GM23338 (cell line): Measurements from ENCODE around the gene SLC7A10. TPM values are rescaled to one million over a fixed set of nuclear protein-coding genes. Genes with fewer than 3 reads are reported as not detected.
"Not testable (repeated sequence)": the region's sequence is repeated elsewhere in the genome, so short reads cannot be mapped to it uniquely, and the experiment has no call there.

Source experiments
- ATAC-seq: fragments of 200-7000 bp; cut with Tn5 transposase; 3 replicates; pipeline ENCODE4 v1.9.1; 2020
- DNase-seq: peaks from one replicate; pipeline ENCODE4 v3.0.0-alpha.2; 2015; ENCODE audit warnings: low spot score
- H2AFZ ChIP-seq: fragments of 200-600 bp; sonication (generic); 2 replicates; pipeline ENCODE4 v1.8.0; 2016; ENCODE audit warnings: antibody characterized with exemption, mild to moderate bottlenecking, moderate library complexity
- H3F3A ChIP-seq: fragments of 200-600 bp; sonication (generic); replicated peaks from 2 replicates; pipeline ENCODE4 v1.8.0; 2017; ENCODE audit warnings: antibody characterized with exemption, mixed run types, low read depth
- H3K27ac ChIP-seq: fragments of 200-600 bp; sonication (generic); 2 replicates; pipeline ENCODE4 v1.6.1; 2016; ENCODE audit warnings: low read depth
- H3K27me3 ChIP-seq: fragments of 200-600 bp; sonication (generic); 2 replicates; pipeline ENCODE4 v1.8.0; 2016; ENCODE audit warnings: mild to moderate bottlenecking, mixed run types, moderate library complexity; ENCODE audit not compliant: insufficient read depth
- H3K36me3 ChIP-seq: fragments of 200-600 bp; sonication (generic); 2 replicates; pipeline ENCODE4 v1.8.0; 2016; ENCODE audit warnings: mild to moderate bottlenecking; ENCODE audit not compliant: insufficient read depth
- H3K4me1 ChIP-seq: fragments of 200-600 bp; sonication (generic); 2 replicates; pipeline ENCODE4 v1.8.0; 2016; ENCODE audit warnings: mild to moderate bottlenecking, moderate library complexity; ENCODE audit not compliant: insufficient read depth
- H3K4me2 ChIP-seq: fragments of 200-600 bp; sonication (generic); 2 replicates; pipeline ENCODE4 v1.7.1; 2017; ENCODE audit warnings: mixed run types
- H3K4me3 ChIP-seq: fragments of 200-600 bp; sonication (generic); 2 replicates; pipeline ENCODE4 v1.6.1; 2016; ENCODE audit warnings: mixed run types
- H3K79me2 ChIP-seq: fragments of 200-600 bp; sonication (generic); replicated peaks from 2 replicates; pipeline ENCODE4 v1.8.0; 2017; ENCODE audit warnings: mild to moderate bottlenecking; ENCODE audit not compliant: insufficient read depth
- H3K9me2 ChIP-seq: fragments of 200-600 bp; sonication (generic); 2 replicates; pipeline ENCODE4 v1.8.0; 2017; ENCODE audit not compliant: insufficient read depth
- H4K20me1 ChIP-seq: fragments of 200-600 bp; sonication (generic); replicated peaks from 2 replicates; pipeline ENCODE4 v1.8.0; 2017; ENCODE audit warnings: mild to moderate bottlenecking; ENCODE audit not compliant: insufficient read depth
- H3K27ac Mint-ChIP-seq: 2 replicates; pipeline ENCODE4 v1.8.0; 2020; ENCODE audit warnings: inconsistent platforms, mild to moderate bottlenecking, moderate library complexity, mixed read lengths
- H3K27me3 Mint-ChIP-seq: 3 replicates; pipeline ENCODE4 v1.8.0; 2022; ENCODE audit warnings: low read depth, mild to moderate bottlenecking, moderate library complexity, mixed read lengths, inconsistent platforms; ENCODE audit not compliant: insufficient read depth, poor library complexity
- H3K36me3 Mint-ChIP-seq: 3 replicates; pipeline ENCODE4 v1.8.0; 2021; ENCODE audit warnings: low read depth, mild to moderate bottlenecking, inconsistent platforms, moderate library complexity, mixed read lengths
- H3K4me1 Mint-ChIP-seq: 3 replicates; pipeline ENCODE4 v1.8.0; 2020; ENCODE audit warnings: mild to moderate bottlenecking, inconsistent platforms, mixed read lengths
- H3K4me3 Mint-ChIP-seq: 3 replicates; pipeline ENCODE4 v1.8.0; 2021; ENCODE audit warnings: moderate library complexity, mild to moderate bottlenecking, inconsistent platforms, mixed read lengths
- H3K9me3 Mint-ChIP-seq: 3 replicates; pipeline ENCODE4 v1.8.0; 2020; ENCODE audit warnings: moderate library complexity, mild to moderate bottlenecking, inconsistent platforms, mixed read lengths
- ETS1 ChIP-seq: IDR thresholded peaks from 2 replicates; pipeline ENCODE4 v1.6.1; 2016; ENCODE audit warnings: antibody characterized with exemption
- EZH2 ChIP-seq: fragments of 200-600 bp; sonication (generic); IDR thresholded peaks from one replicate; pipeline ENCODE4 v1.8.0; 2017; ENCODE audit warnings: antibody characterized with exemption, mild to moderate bottlenecking, low read depth; ENCODE audit not compliant: unreplicated experiment
- EZH2phosphoT487 ChIP-seq: fragments of 200-600 bp; sonication (generic); IDR thresholded peaks from one replicate; pipeline ENCODE4 v1.8.1; 2018; ENCODE audit warnings: antibody characterized with exemption; ENCODE audit not compliant: unreplicated experiment
- JUNB ChIP-seq: IDR thresholded peaks from one replicate; pipeline ENCODE4 v1.6.1; 2016; ENCODE audit warnings: antibody characterized with exemption; ENCODE audit not compliant: unreplicated experiment
- REST ChIP-seq: IDR thresholded peaks from one replicate; pipeline ENCODE4 v1.6.1; 2018; ENCODE audit warnings: antibody characterized with exemption; ENCODE audit not compliant: unreplicated experiment
- STAT1 ChIP-seq: IDR thresholded peaks from one replicate; pipeline ENCODE4 v1.6.1; 2016; ENCODE audit warnings: antibody characterized with exemption; ENCODE audit not compliant: unreplicated experiment
- ZNF114 ChIP-seq: fragments of 250-450 bp; sonication (Bioruptor Pico); IDR thresholded peaks from 2 replicates; pipeline ENCODE4 v1.5.0; 2020; ENCODE audit warnings: mild to moderate bottlenecking, moderate library complexity
- polyA plus RNA-seq: library from polyadenylated mRNA; unstranded; fragments of >200 nt; fragmentation: Nextera tagmentation; extraction: Ambion mirVana; gene quantifications from 2 replicates; pipeline ENCODE4 v1.2.1, GENCODE V29; 2016
- total RNA-seq: library from RNA; depleted of rRNA; stranded (reverse); fragments of >200 nt; shearing (Covaris generic); gene quantifications from 2 replicates; pipeline ENCODE4 v1.2.3, GENCODE V29; 2014

The SLC7A10 gene
- total and polyA plus RNA-seq, 2 experiments from 2014 or later, result 3.3 to 6.3 TPM

GRCh38 chr19:33191092-33191491 lies 34.6 kb downstream of the SLC7A10 start:
- not testable (repeated sequence) for H3K4me3 Mint-ChIP-seq, H3K9me3 Mint-ChIP-seq, H3F3A ChIP-seq, H3K9me2 ChIP-seq, H3K27ac Mint-ChIP-seq, ATAC-seq, H3K27ac ChIP-seq, H3K4me3 ChIP-seq, DNase-seq, H4K20me1 ChIP-seq, H2AFZ ChIP-seq, H3K4me2 ChIP-seq, H3K79me2 ChIP-seq, H3K36me3 ChIP-seq, H3K36me3 Mint-ChIP-seq
- Mint-ChIP-seq H3K27me3 (peaks cover 23% of the 10 kb centered on the region), H3K4me1 (peaks cover 10% of the 10 kb centered on the region)
- peaks cover 11% of the 10 kb centered on the region for H3K4me1 ChIP-seq
- H3K27me3 ChIP-seq, result peaks cover 23% of the 10 kb centered on the region

- Histone ChIP-seq H2AFZ (no peak overlapping the region), H3F3A (0 out of 2 replicates have a peak, but pooled peaks cover 3% of the 10 kb centered on the region), H3K4me2 (no peak overlapping the region), H3K79me2 (no peaks in the 10 kb centered on the region), H3K4me3 (no peak overlapping the region), H4K20me1 (no peaks in the 10 kb centered on the region), H3K9me2 (no peaks in the 10 kb centered on the region), H3K27me3 (peaks cover 17% of the 10 kb centered on the region), H3K36me3 (no peaks in the 10 kb centered on the region), H3K27ac (no peak overlapping the region), H3K4me1 (peaks cover 6% of the 10 kb centered on the region)
- no peak overlapping the region for H3K4me3 Mint-ChIP-seq
- DNase-seq (no peak), ATAC-seq (no peak)
- no peaks in the 10 kb centered on the region; the same call in 2 of the 3 replicates for H3K9me3 Mint-ChIP-seq
- H3K27me3 Mint-ChIP-seq, result peaks cover 24% of the 10 kb centered on the region
- H3K36me3 Mint-ChIP-seq, result no peaks in the 10 kb centered on the region
- peaks cover 10% of the 10 kb centered on the region for H3K4me1 Mint-ChIP-seq
- no peak overlapping the region for H3K27ac Mint-ChIP-seq
- no peak for TF ChIP-seq REST
- TF ChIP-seq ZNF114 (CRISPR knock-in tag), result no peak
- no peak for TF ChIP-seq STAT1
- TF ChIP-seq EZH2phosphoT487, result no peak
Measured at GRCh38 chr19:33189453-33189852, 36.2 kb downstream of the SLC7A10 start.

GRCh38 chr19:33187183-33187540 lies 38.5 kb downstream of the SLC7A10 start:
- H3K27me3 Mint-ChIP-seq, result peaks cover 13% of the 10 kb centered on the region
- no peaks in the 10 kb centered on the region for H4K20me1 ChIP-seq
- H2AFZ ChIP-seq, result peak overlapping the region; percentile 86; the same call in 1 of the 2 replicates
- no peak overlapping the region for H3K4me3 ChIP-seq
- peaks cover 10% of the 10 kb centered on the region for H3K4me1 Mint-ChIP-seq
- H3K27ac ChIP-seq, result no peak overlapping the region
- ATAC-seq, result no peak
- H3K9me3 Mint-ChIP-seq, result no peaks in the 10 kb centered on the region
- H3K9me2 ChIP-seq, result no peaks in the 10 kb centered on the region
- peak overlapping the region; percentile 48; the same call in 2 of the 3 replicates for H3K4me3 Mint-ChIP-seq
- peaks cover under 1% of the 10 kb centered on the region; the same call in 1 of the 2 replicates for H3K27me3 ChIP-seq
- TF ChIP-seq ETS1 (no peak), EZH2phosphoT487 (no peak), STAT1 (no peak), EZH2 (no peak), JUNB (no peak), REST (no peak)
- peak overlapping the region; percentile 38 for H3K4me2 ChIP-seq
- H3K36me3 Mint-ChIP-seq, result no peaks in the 10 kb centered on the region
- peaks cover 6% of the 10 kb centered on the region for H3K4me1 ChIP-seq
- H3K27ac Mint-ChIP-seq, result no peak overlapping the region
- no peaks in the 10 kb centered on the region for H3K79me2 ChIP-seq
- DNase-seq, result no peak
- H3F3A ChIP-seq, result peaks cover 3% of the 10 kb centered on the region; the same call in 1 of the 2 replicates
- no peaks in the 10 kb centered on the region for H3K36me3 ChIP-seq
